ENCODE data around the gene ALG14.

GRCh38 chr1:95072117-95072516 lies 634 bp downstream of the ALG14 start:
- TF ChIP-seq CTCF (IDR thresholded peaks at IDR 0.05), result no peak
- TF ChIP-seq EZH2 (IDR thresholded peaks at IDR 0.05; ENCODE audit: borderline replicate concordance, insufficient read depth, low read depth, low read length, poor library complexity, severe bottlenecking), result no peak
